Measurements from ENCODE around the gene SLC25A19.
A peak's percentile ranks its signal among the peaks of the same experiment; 100 is the strongest.
"Not testable (repeated sequence)": the region's sequence is repeated elsewhere in the genome, so short reads cannot be mapped to it uniquely, and the experiment has no call there.

The SLC25A19 gene

GRCh38 chr17:75266316-75267152, 22.7 kb downstream of the SLC25A19 start:
- H3K4me3 ChIP-seq (ENCODE audit: low read depth, low read length) = no peak overlapping the region
- no peak for TF ChIP-seq CTCF (IDR thresholded peaks at IDR 0.05; ENCODE audit: borderline replicate concordance, insufficient read depth, low read depth, low read length)

GRCh38 chr17:75265614-75266315, 23.5 kb downstream of the SLC25A19 start:
- no peak for TF ChIP-seq CTCF (IDR thresholded peaks at IDR 0.05; ENCODE audit: borderline replicate concordance, insufficient read depth, low read depth, low read length)
- H3K4me3 ChIP-seq (ENCODE audit: low read depth, low read length) = no peak overlapping the region

GRCh38 chr17:75263055-75263454, 26.2 kb downstream of the SLC25A19 start:
- TF ChIP-seq CTCF (IDR thresholded peaks at IDR 0.05; ENCODE audit: borderline replicate concordance, insufficient read depth, low read depth, low read length) = no peak
- H3K4me3 ChIP-seq (ENCODE audit: low read depth, low read length) = no peak overlapping the region

GRCh38 chr17:75262112-75262606, 27.1 kb downstream of the SLC25A19 start:
- TF ChIP-seq CTCF (IDR thresholded peaks at IDR 0.05; ENCODE audit: borderline replicate concordance, insufficient read depth, low read depth, low read length) = no peak
- peak overlapping the region; percentile 97 for H3K4me3 ChIP-seq (ENCODE audit: low read depth, low read length)

GRCh38 chr17:75261336-75262111, 27.7 kb downstream of the SLC25A19 start, which contains the start of the genes GGA3 and MRPS7:
TSS of gene GGA3 (minus strand) at chr17:75261606. CDS start at chr17:75261587, 19 bp downstream.
TSS of gene MRPS7 (plus strand) at chr17:75261879. CDS start at chr17:75261901, 22 bp downstream.
- peak within 1 kb of the TSS; percentile 97 for H3K4me3 ChIP-seq (ENCODE audit: low read depth, low read length)
- TF ChIP-seq CTCF (IDR thresholded peaks at IDR 0.05; ENCODE audit: borderline replicate concordance, insufficient read depth, low read depth, low read length) = no peak

- H3K4me3 ChIP-seq (ENCODE audit: low read depth, low read length) = peak overlapping the region; percentile 97
- TF ChIP-seq CTCF (IDR thresholded peaks at IDR 0.05; ENCODE audit: borderline replicate concordance, insufficient read depth, low read depth, low read length) = no peak
These were observed 28.4 kb downstream of the SLC25A19 start for GRCh38 chr17:75260641-75261335.

GRCh38 chr17:75257228-75257627, 32.0 kb downstream of the SLC25A19 start:
- not testable (repeated sequence) for H3K4me3 ChIP-seq (ENCODE audit: low read depth, low read length)

- not testable (repeated sequence) for H3K4me3 ChIP-seq (ENCODE audit: low read depth, low read length)
These were observed 33.1 kb downstream of the SLC25A19 start for GRCh38 chr17:75255954-75256698.
